K562 (cell line): ENCODE results near the gene GLIPR2. TPM values are rescaled to one million over a fixed set of nuclear protein-coding genes. Genes with fewer than 3 reads are reported as not detected.

Experiments
- DEAF1 ChIP-seq: fragments of 450-650 bp; formaldehyde crosslinking; IDR thresholded peaks from 2 replicates; pipeline ENCODE4 v1.4.0; 2020; ENCODE audit warnings: mild to moderate bottlenecking, moderate library complexity
- KDM1A ChIP-seq, 2 experiments: fragments of 450-650 bp; IDR thresholded peaks; 2 replicates each; pipeline ENCODE4 v1.6.1; 2016; ENCODE audit warnings: mild to moderate bottlenecking in 2 of 2
- LCOR ChIP-seq: sonication (generic); formaldehyde crosslinking; IDR thresholded peaks from 2 replicates; pipeline ENCODE4 v1.8.0; 2022; ENCODE audit warnings: mild to moderate bottlenecking, missing genetic modification reagents
- MAFG ChIP-seq: fragments of 450-650 bp; conservative IDR thresholded peaks from 2 replicates; pipeline ENCODE4 v1.6.1; 2016; ENCODE audit warnings: missing genetic modification characterization, missing compliant biosample characterization
- MCM5 ChIP-seq: fragments of 450-650 bp; IDR thresholded peaks from 2 replicates; pipeline ENCODE4 v1.6.1; 2016; ENCODE audit warnings: low read depth
- NFXL1 ChIP-seq: fragments of 450-650 bp; formaldehyde crosslinking; IDR thresholded peaks from 2 replicates; pipeline ENCODE4 v1.4.0; 2021; ENCODE audit warnings: mild to moderate bottlenecking
- POLR3G ChIP-seq: IDR thresholded peaks from 2 replicates; pipeline ENCODE4 v1.6.1; 2011; ENCODE audit not compliant: insufficient read length, insufficient replicate concordance; ENCODE audit errors: extremely low read depth
- RAD51 ChIP-seq: fragments of 450-650 bp; IDR thresholded peaks from 2 replicates; pipeline ENCODE4 v1.7.1; 2016; ENCODE audit warnings: low read depth, mild to moderate bottlenecking, borderline replicate concordance
- RNF219 ChIP-seq: fragments of 250-450 bp; sonication (Bioruptor Pico); IDR thresholded peaks from 2 replicates; pipeline ENCODE4 v1.5.0; 2022; ENCODE audit warnings: mild to moderate bottlenecking
- SAFB ChIP-seq: fragments of 200-400 bp; formaldehyde crosslinking; IDR thresholded peaks from 2 replicates; pipeline ENCODE4 v1.6.1; 2017; ENCODE audit warnings: low read depth, low read length, borderline replicate concordance
- TGIF2 ChIP-seq: sonication (generic); formaldehyde crosslinking; IDR thresholded peaks from 2 replicates; pipeline ENCODE4 v1.8.1; 2022; ENCODE audit warnings: mild to moderate bottlenecking, missing genetic modification reagents, moderate library complexity
- TRIM25 ChIP-seq: fragments of 450-650 bp; IDR thresholded peaks from 2 replicates; pipeline ENCODE4 v1.7.0; 2016; ENCODE audit warnings: borderline replicate concordance
- ZBTB11 ChIP-seq, 3 experiments: fragments of 200-800 bp in 1 of 3; fragments of 250-450 bp in 1 of 3; fragments of 450-650 bp in 1 of 3; sonication (Bioruptor Pico) in 1 of 3; sonication (Bioruptor generic) in 1 of 3; formaldehyde crosslinking in 1 of 3; IDR thresholded peaks; 2 replicates each; pipeline versions ENCODE4 v1.6.1 to v1.8.0; 2016 to 2022; ENCODE audit warnings: mild to moderate bottlenecking in 2 of 3, missing genetic modification characterization in 2 of 3, missing compliant biosample characterization in 1 of 3, moderate library complexity in 1 of 3
- ZBTB9 ChIP-seq: fragments of 450-650 bp; formaldehyde crosslinking; IDR thresholded peaks from 2 replicates; pipeline ENCODE4 v1.4.0; 2020; ENCODE audit warnings: mild to moderate bottlenecking, moderate library complexity
- ZC3H8 ChIP-seq: fragments of 450-650 bp; IDR thresholded peaks from 2 replicates; pipeline ENCODE4 v1.6.1; 2017
- ZNF146 ChIP-seq: IDR thresholded peaks from one replicate; pipeline ENCODE4 v1.6.1; 2018; ENCODE audit warnings: missing compliant biosample characterization; ENCODE audit not compliant: unreplicated experiment
- polyA plus RNA-seq, 8 experiments: library from polyadenylated mRNA; depleted of rRNA in 4 of 8; stranded (reverse) in 5 of 8; unstranded in 3 of 8; fragments of >200 nt; fragmentation: Nextera tagmentation in 2 of 8; fragmentation: Illumina TruSeq in 1 of 8; extraction: Ambion mirVana in 2 of 8; extraction: Trizol in 1 of 8; gene quantifications; 2 replicates each; pipeline versions ENCODE4 v1.2.1 to v1.2.3, GENCODE V29; 2011 to 2014; ENCODE audit warnings: inconsistent platforms in 1 of 8, missing spikeins in 1 of 8
- total RNA-seq, 7 experiments: library from RNA; depleted of rRNA in 6 of 7; stranded (reverse); fragments of >200 nt in 6 of 7; fragmentation: Illumina TruSeq in 2 of 7; extraction: Trizol in 2 of 7; gene quantifications; 2 replicates each; pipeline versions ENCODE4 v1.2.1 to v1.2.3, GENCODE V29; 2011 to 2021; ENCODE audit warnings: low replicate concordance in 1 of 7

Gene GLIPR2
- total and polyA plus RNA-seq, 9 of the 15 experiments (the other 6 are each of a cell fraction or from before 2014, with no cell fraction given) = 1.4 to 8.8 (median 2.9) TPM

DNA sequence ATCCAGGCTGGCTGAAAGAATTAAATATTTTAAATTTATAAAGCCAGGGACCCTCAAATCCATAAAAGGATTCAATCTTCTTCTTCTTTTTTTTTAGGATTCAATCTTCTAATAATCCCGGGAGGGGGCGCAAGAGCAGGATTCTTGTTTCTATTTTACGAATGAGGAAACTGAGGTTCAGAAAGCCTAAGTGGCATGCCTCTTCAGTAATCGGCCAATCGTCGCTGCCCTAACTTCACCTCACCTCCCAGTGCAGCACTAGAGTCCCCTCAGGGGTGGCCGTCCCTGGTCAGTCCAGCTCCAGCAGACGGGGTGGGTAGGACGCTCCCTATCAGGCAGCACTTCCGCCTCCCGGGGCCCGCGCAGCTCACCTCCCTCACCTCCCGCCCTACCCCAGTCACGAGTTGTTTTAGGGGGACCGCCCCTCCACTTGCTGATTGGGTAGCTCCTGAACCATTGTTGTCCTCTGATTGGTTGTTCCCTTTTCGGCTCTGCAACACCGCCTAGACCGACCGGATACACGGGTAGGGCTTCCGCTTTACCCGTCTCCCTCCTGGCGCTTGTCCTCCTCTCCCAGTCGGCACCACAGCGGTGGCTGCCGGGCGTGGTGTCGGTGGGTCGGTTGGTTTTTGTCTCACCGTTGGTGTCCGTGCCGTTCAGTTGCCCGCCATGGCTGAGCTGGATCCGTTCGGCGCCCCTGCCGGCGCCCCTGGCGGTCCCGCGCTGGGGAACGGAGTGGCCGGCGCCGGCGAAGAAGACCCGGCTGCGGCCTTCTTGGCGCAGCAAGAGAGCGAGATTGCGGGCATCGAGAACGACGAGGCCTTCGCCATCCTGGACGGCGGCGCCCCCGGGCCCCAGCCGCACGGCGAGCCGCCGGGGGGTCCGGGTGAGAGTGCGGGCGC, 54.1 kb downstream of the GLIPR2 start, which contains the start of gene CLTA (continued):
- peak in 2 of 3 experiments; percentile 67 to 87; a peak in 3 of 6 replicates for TF ChIP-seq ZBTB11 (CRISPR knock-in tag; IDR thresholded peaks at IDR 0.05)
- TF ChIP-seq TRIM25 = no peak
- TF ChIP-seq DEAF1 (CRISPR knock-in tag) = no peak
- no peak for TF ChIP-seq ZC3H8
- TF ChIP-seq ZBTB9 (CRISPR knock-in tag) = no peak
- no peak for TF ChIP-seq POLR3G
- TF ChIP-seq MAFG = no peak
- no peak for TF ChIP-seq TGIF2 (CRISPR knock-in tag)
- TF ChIP-seq RAD51 = peak; percentile 72; the same call in 1 of the 2 replicates
- no peak for TF ChIP-seq ZNF146 (CRISPR knock-in tag)
- TF ChIP-seq MCM5 = no peak
- no peak for TF ChIP-seq NFXL1 (CRISPR knock-in tag)
- no peak for TF ChIP-seq KDM1A (IDR thresholded peaks at IDR 0.05)
- TF ChIP-seq RNF219 (CRISPR knock-in tag) = no peak
- no peak for TF ChIP-seq SAFB
- peak; percentile 73 for TF ChIP-seq LCOR
